ENCODE data around the gene TFCP2.

DNA sequence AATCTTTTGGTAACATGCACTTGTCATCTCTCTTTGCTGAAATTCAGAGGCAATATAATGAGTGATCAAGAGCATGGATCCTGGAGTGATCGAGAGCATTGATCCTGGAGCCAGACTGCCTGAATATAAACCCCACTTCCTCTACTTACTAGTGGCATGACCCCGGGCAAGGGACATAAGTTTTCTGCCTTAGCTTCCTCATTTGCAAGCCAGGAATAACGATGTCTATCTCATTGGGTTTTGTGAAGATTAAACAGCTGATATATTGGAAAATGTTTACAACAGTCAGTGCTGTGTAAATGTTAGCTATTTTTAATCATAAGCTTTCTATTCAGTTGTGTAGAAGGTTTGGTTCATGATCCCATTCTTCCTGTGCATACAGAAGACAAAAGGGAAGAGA is 87.2 kb downstream of the TFCP2 start:
- TF ChIP-seq TAF1 (IDR thresholded peaks at IDR 0.05; ENCODE audit: low read depth) (no peak), CREB1 (IDR thresholded peaks at IDR 0.05; ENCODE audit: low read depth) (no peak), EP300 (IDR thresholded peaks at IDR 0.05; ENCODE audit: borderline replicate concordance) (no peak)
- TF ChIP-seq, protein P1, sequence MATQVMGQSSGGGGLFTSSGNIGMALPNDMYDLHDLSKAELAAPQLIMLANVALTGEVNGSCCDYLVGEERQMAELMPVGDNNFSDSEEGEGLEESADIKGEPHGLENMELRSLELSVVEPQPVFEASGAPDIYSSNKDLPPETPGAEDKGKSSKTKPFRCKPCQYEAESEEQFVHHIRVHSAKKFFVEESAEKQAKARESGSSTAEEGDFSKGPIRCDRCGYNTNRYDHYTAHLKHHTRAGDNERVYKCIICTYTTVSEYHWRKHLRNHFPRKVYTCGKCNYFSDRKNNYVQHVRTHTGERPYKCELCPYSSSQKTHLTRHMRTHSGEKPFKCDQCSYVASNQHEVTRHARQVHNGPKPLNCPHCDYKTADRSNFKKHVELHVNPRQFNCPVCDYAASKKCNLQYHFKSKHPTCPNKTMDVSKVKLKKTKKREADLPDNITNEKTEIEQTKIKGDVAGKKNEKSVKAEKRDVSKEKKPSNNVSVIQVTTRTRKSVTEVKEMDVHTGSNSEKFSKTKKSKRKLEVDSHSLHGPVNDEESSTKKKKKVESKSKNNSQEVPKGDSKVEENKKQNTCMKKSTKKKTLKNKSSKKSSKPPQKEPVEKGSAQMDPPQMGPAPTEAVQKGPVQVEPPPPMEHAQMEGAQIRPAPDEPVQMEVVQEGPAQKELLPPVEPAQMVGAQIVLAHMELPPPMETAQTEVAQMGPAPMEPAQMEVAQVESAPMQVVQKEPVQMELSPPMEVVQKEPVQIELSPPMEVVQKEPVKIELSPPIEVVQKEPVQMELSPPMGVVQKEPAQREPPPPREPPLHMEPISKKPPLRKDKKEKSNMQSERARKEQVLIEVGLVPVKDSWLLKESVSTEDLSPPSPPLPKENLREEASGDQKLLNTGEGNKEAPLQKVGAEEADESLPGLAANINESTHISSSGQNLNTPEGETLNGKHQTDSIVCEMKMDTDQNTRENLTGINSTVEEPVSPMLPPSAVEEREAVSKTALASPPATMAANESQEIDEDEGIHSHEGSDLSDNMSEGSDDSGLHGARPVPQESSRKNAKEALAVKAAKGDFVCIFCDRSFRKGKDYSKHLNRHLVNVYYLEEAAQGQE (IDR thresholded peaks at IDR 0.05; ENCODE audit: low read depth) = no peak

Measured in Ishikawa (cell line).